GM19467 (cell line): ENCODE data around the gene APLP1.
"Not testable (repeated sequence)": the region's sequence is repeated elsewhere in the genome, so short reads cannot be mapped to it uniquely, and the experiment has no call there.

Experiments used
- ATAC-seq: cut with Tn5 transposase; IDR thresholded peaks from one replicate; pipeline ENCODE4 v1.9.1; 2021; ENCODE audit warnings: mild to moderate bottlenecking, moderate library complexity; ENCODE audit not compliant: unreplicated experiment

APLP1 gene

GRCh38 chr19:35868172-35868822 is at the start of gene APLP1:
Gene APLP1 (plus strand): TSS chr19:35868574. CDS start chr19:35868637, 63 bp downstream.
- ATAC-seq = no peak

- ATAC-seq = no peak
Observed at GRCh38 chr19:35822579-35822978, 45.8 kb upstream of the APLP1 start.

DNA sequence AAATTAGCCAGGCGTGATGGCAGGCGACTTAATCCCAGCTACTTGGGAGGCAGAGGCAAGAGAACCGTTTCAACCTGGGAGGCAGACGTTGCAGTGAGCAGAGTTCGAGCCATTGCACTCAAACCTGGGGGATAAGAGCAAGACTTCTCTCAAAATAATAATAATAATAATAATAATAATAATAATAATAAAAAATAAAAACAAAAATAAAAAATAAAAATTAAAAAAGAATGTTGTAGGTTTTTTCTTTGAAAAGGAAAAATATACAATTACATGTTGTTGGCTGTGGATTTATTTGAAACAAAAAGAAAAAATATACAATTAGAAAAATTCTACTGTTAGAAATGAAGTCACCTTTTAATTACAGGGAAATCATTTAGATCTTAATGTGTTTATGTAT is 44.2 kb upstream of the APLP1 start:
- ATAC-seq = no peak

DNA sequence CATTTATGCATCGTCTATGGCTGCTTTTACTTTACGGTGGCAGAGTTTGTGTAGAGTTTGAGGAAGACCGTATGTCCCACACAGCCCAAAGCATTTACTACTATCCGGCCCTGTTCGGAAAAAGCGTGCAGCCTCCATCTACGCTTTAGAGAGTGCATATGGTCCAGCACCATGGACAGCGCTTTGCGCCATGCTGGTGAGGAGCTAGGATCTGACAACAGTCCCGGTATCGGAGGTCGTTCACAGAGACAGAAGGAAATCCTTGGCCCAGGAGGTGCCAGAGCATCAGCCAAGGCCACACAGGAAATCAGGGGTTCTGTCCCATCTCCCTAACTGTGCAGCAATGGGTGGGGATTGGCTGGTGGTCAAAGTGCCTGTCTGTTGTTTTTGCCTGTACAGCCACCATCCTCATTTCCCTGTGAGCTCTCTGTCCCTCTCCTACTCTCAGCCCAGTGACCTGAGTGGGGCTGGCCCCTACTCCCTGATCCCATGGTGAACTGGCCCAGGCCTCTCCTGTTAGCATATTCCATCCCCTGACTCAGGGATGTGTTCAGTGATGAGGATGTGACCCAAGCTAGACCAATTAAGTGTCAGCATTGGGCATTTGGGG is 39.6 kb upstream of the APLP1 start:
- no peak for ATAC-seq

DNA sequence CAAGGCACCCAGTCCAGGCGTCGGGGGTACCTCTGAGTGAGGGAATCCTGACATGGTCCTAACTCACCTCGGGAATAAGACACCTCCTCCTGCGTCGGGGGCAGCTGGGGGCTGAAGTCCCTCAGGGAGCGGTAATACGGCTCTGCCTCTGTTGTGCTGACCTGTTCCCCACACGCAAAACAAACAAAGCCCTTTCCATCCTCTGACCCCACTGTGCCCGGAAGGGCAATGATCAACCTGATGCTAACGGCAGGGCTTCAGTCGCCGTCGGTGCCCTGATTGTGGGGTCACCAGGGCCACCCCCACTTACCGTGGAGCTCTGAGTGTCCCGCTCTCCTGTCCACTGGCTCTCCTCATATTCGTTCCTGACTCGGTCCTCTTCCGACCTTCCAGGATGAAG is 37.4 kb upstream of the APLP1 start:
- ATAC-seq = no peak

- ATAC-seq = no peak
Observed at GRCh38 chr19:35832054-35832453, 36.3 kb upstream of the APLP1 start.

GRCh38 chr19:35833972-35834371 is 34.4 kb upstream of the APLP1 start:
- ATAC-seq = no peak

GRCh38 chr19:35836096-35836495 is 32.3 kb upstream of the APLP1 start:
- not testable (repeated sequence) for ATAC-seq

- no peak for ATAC-seq
Observed at GRCh38 chr19:35841961-35842595, 26.3 kb upstream of the APLP1 start.

DNA sequence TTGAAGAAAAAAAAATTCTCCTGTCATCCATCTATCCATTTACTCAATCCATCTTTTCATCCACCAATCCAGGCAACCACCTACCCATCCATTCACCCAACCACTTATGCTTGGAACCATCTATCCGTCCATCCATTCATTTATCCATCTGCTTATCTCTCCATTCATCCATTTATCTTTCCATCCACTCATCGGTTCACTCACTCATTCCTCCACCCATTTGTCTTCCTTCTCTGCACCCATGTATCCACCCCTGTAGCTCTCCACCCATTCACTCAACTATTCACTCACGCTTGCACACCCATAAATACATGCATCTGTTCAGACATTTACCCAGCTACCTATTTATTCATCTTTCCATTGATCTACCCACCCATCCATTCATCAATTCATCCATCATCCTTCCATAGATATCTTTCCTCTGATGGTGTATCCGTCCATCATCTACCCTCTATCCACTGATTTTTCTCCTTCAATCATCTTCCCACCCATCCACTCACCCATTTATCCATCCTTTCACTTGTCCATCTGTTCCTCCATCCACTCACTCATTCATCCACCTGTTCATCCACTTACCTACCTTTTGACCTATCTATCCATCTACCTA is 25.6 kb upstream of the APLP1 start:
- no peak for ATAC-seq

GRCh38 chr19:35843676-35844481 is 24.5 kb upstream of the APLP1 start:
- ATAC-seq = no peak

DNA sequence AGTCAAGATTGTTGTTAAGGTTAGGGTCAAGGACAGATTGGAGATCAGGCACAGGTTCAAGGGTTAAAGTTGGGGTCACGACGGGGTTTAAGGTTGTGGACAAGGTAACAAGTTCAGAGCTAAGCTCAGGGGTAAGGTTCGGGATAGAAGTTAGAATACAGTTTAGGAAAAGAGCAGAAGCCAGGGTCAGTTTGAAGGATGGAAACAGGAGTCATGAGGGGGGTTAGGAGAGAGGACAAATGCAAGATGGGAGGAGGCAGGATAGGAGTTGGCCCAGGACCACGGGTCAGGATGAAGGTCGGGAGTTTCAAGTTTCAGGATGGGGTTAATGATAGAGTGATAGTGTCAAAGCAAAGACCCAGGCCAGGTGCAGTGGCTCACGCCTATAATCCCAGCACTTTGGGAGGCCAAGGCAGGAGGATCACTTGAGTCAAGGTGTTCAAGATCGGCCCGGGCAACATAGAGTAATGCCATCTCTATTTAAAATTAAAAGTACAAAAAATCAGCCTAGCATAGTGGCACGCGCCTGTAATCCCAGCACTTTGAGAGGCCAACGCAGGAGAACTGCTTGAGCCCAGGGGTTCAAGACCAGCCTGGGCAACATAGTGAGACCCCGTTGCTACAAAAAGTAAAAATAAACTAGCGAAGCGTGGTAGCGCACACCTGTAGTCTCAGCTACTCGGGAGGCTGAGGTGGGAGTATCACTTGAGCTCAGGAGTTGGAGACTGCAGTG is 23.7 kb upstream of the APLP1 start:
- no peak for ATAC-seq

DNA sequence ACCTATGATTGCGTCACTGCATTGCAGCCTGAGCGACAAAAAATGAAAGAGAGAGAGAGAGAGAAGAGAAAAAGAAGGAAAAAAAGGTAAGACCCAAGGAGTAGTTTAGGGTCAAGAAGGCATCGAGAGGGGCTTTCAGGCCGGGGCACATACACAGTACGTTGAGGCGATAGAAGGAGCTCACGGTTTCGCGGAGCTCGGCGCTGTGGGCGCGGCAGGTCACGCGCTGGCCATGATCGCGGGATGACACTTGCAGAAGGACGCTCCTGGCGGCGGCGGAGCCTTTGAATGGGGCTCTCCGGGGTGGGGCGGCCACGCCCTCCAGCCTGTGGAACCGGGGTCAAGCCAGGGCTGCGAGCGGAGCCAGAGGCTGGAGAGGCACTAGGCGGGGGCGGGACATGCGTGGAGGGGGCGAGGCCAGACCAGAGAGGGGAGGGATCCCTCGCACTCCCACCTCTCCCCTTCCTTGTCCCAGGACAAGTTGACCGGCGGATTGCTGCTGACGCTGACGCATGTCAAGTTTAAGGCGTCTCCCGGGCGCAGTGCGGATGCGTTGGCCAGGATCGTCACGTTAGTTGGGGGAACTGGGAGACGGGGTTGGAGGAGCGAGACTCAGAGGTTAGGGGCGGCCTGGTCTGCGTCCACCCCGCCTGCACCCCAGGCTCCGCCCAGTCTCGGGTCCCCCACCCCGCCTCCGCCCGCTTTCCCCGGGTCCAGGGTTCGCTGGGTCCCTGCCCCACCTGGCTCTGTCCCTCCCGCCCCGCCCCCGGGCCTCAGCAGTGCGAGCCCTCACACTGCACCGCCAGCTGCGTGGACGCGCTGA is 22.9 kb upstream of the APLP1 start:
- no peak for ATAC-seq

DNA sequence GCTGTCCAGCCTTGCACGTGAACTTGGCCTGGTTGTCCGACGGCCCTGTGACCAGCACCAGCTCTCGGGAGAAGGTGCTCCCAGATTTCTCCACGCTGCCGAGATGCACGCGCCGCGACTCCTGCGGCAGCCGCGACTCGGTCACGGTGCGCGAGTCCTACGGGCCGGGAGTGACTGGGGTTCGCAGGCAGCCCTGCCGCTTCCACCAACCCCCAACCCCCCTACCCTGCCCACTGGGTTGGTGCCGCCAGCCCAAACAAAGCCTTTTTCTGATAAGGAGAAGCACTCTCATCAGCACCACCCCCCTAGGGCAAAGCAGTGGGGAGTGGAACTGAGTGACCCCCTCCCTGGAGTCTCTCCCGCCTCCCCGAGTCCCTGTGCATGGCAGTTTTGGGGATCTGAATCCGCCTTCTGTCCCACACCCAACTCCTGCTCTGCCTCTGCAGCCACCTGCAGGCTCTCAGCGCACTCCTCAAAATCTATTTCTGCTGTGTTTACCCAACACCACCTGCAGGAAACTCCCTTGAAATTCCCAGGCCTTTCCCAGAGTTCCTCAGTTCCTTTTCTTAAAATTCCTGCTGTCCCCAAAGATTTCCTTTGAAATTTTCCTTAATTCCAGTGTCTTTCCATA is 22.2 kb upstream of the APLP1 start:
- ATAC-seq = no peak

- ATAC-seq = no peak
Observed at GRCh38 chr19:35847911-35848310, 20.5 kb upstream of the APLP1 start.

DNA sequence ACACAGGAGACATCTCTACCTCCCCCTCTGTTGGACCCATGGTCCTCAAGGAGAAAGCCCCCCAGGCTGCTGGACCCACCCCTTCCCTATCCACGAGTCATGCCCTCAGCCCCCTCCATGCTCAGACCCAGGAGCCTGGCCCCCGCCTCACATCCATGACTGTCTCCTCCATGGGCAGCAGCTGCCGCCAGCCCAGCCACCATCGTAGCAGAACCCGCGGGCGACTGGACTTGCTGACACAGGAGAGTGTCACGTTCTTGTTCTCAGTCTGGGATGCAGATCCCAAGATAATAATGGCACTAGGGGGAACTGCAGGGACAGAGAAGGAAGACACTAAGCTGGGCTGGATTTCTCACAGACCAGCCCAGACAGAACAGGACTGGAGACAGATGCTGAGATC is 19.9 kb upstream of the APLP1 start:
- no peak for ATAC-seq

- no peak for ATAC-seq
Observed at GRCh38 chr19:35848919-35849505, 19.4 kb upstream of the APLP1 start.

DNA sequence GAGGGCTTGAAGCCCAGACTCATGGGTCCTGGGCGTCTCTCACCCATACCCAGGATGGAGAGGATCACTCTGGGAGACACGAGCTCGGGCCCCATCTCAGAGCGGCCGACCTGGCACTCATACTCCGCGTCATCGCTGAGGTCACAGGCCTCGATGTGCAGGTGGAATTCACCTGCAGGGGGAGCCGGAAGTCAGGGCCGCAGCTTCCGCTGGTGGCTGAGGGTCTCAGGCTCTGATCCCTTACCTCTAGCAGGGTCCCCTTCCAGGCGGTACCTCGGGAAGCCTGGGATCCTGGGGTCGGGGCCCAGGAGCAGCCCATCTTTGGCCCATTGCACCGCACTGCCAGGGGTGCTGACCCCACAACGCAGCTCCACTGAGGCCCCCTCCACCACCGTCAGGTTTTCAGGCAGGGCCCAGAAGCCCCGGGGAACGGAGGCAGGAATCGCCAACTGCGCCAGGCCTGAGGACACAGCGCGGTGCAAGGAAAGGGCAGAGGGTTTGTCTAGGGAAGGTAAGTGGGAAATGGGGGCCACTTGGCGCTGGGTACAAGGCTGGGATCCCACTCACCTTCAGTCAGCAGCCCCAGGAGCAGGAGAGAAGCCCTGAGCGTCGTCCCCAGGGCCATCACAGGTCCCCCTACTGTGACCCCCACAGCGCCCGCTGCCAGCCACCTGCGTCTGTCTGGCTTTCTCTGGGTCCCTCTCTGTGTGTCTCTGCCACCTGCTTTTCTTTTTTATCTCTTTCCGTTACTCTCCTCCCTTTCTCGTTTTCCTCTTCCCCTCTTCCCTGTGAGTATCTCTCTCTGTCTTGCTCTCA is 17.0 kb upstream of the APLP1 start:
- ATAC-seq = no peak
